Liver (tissue), 9 donors: ENCODE results near the gene KCNK7. TPM values are rescaled to one million over a fixed set of nuclear protein-coding genes. Genes with fewer than 3 reads are reported as not detected.

ENCODE experiments used
- DNase-seq: peaks from one replicate; pipeline ENCODE4 v3.0.0-alpha.2; 2017; ENCODE audit warnings: low spot score
- H3K27ac ChIP-seq, 2 donors: one replicate each; pipeline ENCODE4 v1.7.0; 2013; ENCODE audit warnings: inconsistent platforms in 2 of 2, low read length in 2 of 2, control low read depth in 1 of 2, low read depth in 1 of 2, mild to moderate bottlenecking in 1 of 2
- H3K27me3 ChIP-seq, 4 donors: one replicate each; pipeline versions ENCODE4 v1.6.1 to v1.7.0; 2013; ENCODE audit warnings: low read length in 3 of 4, inconsistent platforms in 1 of 4, mild to moderate bottlenecking in 1 of 4, moderate library complexity in 1 of 4; ENCODE audit not compliant: control insufficient read depth in 4 of 4, insufficient read depth in 4 of 4
- H3K36me3 ChIP-seq, 4 donors: one replicate each; pipeline versions ENCODE4 v1.6.1 to v1.7.0; 2013; ENCODE audit warnings: low read length in 3 of 4, mild to moderate bottlenecking in 3 of 4, low read depth in 1 of 4, moderate library complexity in 1 of 4; ENCODE audit not compliant: control insufficient read depth in 4 of 4, insufficient read depth in 3 of 4
- H3K4me1 ChIP-seq, 4 donors: one replicate each; pipeline versions ENCODE4 v1.6.1 to v1.7.0; 2013; ENCODE audit warnings: low read length in 3 of 4, mild to moderate bottlenecking in 3 of 4, moderate library complexity in 1 of 4; ENCODE audit not compliant: control insufficient read depth in 4 of 4, insufficient read depth in 4 of 4
- H3K4me3 ChIP-seq, 3 donors: one replicate each; pipeline versions ENCODE4 v1.6.1 to v1.7.0; 2013; ENCODE audit warnings: low read length in 3 of 3, control low read depth in 1 of 3, low read depth in 1 of 3, mild to moderate bottlenecking in 1 of 3
- H3K9ac ChIP-seq, 2 donors: one replicate each; pipeline ENCODE4 v1.7.0; 2013; ENCODE audit warnings: low read length in 2 of 2, mild to moderate bottlenecking in 2 of 2, moderate library complexity in 2 of 2, control low read depth in 1 of 2, low read depth in 1 of 2
- H3K9me3 ChIP-seq, 4 donors: one replicate each; pipeline versions ENCODE4 v1.6.1 to v1.7.0; 2013; ENCODE audit warnings: low read length in 3 of 4; ENCODE audit not compliant: control insufficient read depth in 4 of 4
- CTCF ChIP-seq: fragments of 150-350 bp; IDR thresholded peaks from 2 replicates; pipeline ENCODE4 v1.5.1; 2017; ENCODE audit warnings: improper control_type of control experiment, low read depth, low read length; ENCODE audit not compliant: missing input control
- EGR1 ChIP-seq, 2 donors: IDR thresholded peaks; 2 replicates each; pipeline ENCODE4 v1.6.1; 2016 to 2018; ENCODE audit warnings: antibody characterized with exemption in 2 of 2, low read depth in 2 of 2
- FOXA1 ChIP-seq: IDR thresholded peaks from 2 replicates; pipeline ENCODE4 v1.6.1; 2016; ENCODE audit warnings: antibody characterized with exemption
- FOXA2 ChIP-seq: IDR thresholded peaks from 2 replicates; pipeline ENCODE4 v1.6.1; 2016; ENCODE audit warnings: antibody characterized with exemption
- GABPA ChIP-seq, 2 donors: IDR thresholded peaks in 1 of 2; conservative IDR thresholded peaks in 1 of 2; 2 replicates each; pipeline ENCODE4 v1.6.1; 2016; ENCODE audit warnings: antibody characterized with exemption in 2 of 2, mild to moderate bottlenecking in 1 of 2, moderate library complexity in 1 of 2
- HNF4A ChIP-seq, 2 donors: conservative IDR thresholded peaks; 2 replicates each; pipeline ENCODE4 v1.6.1; 2016; ENCODE audit warnings: antibody characterized with exemption in 2 of 2, mild to moderate bottlenecking in 2 of 2
- MAX ChIP-seq: IDR thresholded peaks from 2 replicates; pipeline ENCODE4 v1.6.1; 2016; ENCODE audit warnings: antibody characterized with exemption
- NR2F2 ChIP-seq: IDR thresholded peaks from 2 replicates; pipeline ENCODE4 v1.6.1; 2016; ENCODE audit warnings: antibody characterized with exemption
- RAD21 ChIP-seq, 2 donors: IDR thresholded peaks; 2 replicates each; pipeline ENCODE4 v1.6.1; 2016; ENCODE audit warnings: antibody characterized with exemption in 2 of 2, mild to moderate bottlenecking in 2 of 2
- REST ChIP-seq: IDR thresholded peaks from 2 replicates; pipeline ENCODE4 v1.6.1; 2016; ENCODE audit warnings: antibody characterized with exemption, mild to moderate bottlenecking
- RXRA ChIP-seq, 2 donors: IDR thresholded peaks; 2 replicates each; pipeline ENCODE4 v1.6.1; 2017 to 2018; ENCODE audit warnings: antibody characterized with exemption in 2 of 2, mild to moderate bottlenecking in 1 of 2
- ZBTB33 ChIP-seq: IDR thresholded peaks from 2 replicates; pipeline ENCODE4 v1.6.1; 2016; ENCODE audit warnings: antibody characterized with exemption
- WGBS: extraction: QIAGEN DNeasy Blood & Tissue Kit; methylation state at CpG from one replicate; pipeline ENCODE4 v1.1.7; 2013; 5-methylcytosine and 5-hydroxymethylcytosine counted together
- polyA plus RNA-seq, 2 donors: library from polyadenylated mRNA; stranded (reverse) in 1 of 2; unstranded in 1 of 2; fragments of 200-250 nt in 1 of 2; fragments of >200 nt in 1 of 2; fragmentation: Nextera tagmentation in 1 of 2; extraction: Ambion mirVana in 1 of 2; gene quantifications; one replicate each; pipeline versions ENCODE4 v1.2.1 to v1.2.3, GENCODE V29; 2013 to 2015
- total RNA-seq, 2 donors: library from RNA; depleted of rRNA; stranded (reverse); fragments of >200 nt; gene quantifications; one replicate each; pipeline ENCODE4 v1.2.3, GENCODE V29; 2014
- donor health status: healthy.
- donor health status: healthy.
- donor health status: healthy.
- donor health status: healthy.
- donor health status: healthy.

Gene KCNK7
- total and polyA plus RNA-seq, 4 donors = 0.14 to 0.32 (median 0.24) TPM

- Histone ChIP-seq H3K27ac (peak overlapping the region; percentile 8 to 83), H3K36me3 (peaks cover 8 to 26% (median 15%) of the 10 kb centered on the region in 4 donors), H3K27me3 (no peaks in the 10 kb centered on the region), H3K4me1 (peaks cover 12 to 38% (median 29%) of the 10 kb centered on the region in 4 donors), H3K9me3 (no peaks in the 10 kb centered on the region), H3K9ac (peak overlapping the region; percentile 35 to 56), H3K4me3 (peak overlapping the region; percentile 45 to 92 (median 59))
- WGBS = 57% methylated on average over 10 of the region's 10 CpGs
- no peak for DNase-seq
- TF ChIP-seq EGR1 (IDR thresholded peaks at IDR 0.05; ENCODE audit: low read depth in 2 of 2) (no peak), HNF4A (conservative IDR thresholded peaks at IDR 0.05) (peak; percentile 4 to 52)
Observed at GRCh38 chr11:65616575-65617001, 21.0 kb upstream of the KCNK7 start.

- TF ChIP-seq REST = no peak
- no peak for TF ChIP-seq NR2F2
- TF ChIP-seq CTCF = no peak
- no peak for TF ChIP-seq RAD21 (IDR thresholded peaks at IDR 0.05)
- TF ChIP-seq MAX = no peak
- no peak for TF ChIP-seq ZBTB33
- TF ChIP-seq GABPA (IDR thresholded peaks at IDR 0.05 in 1 of 2, conservative IDR thresholded peaks at IDR 0.05 in 1 of 2) = no peak
- no peak for TF ChIP-seq FOXA2
- TF ChIP-seq RXRA (IDR thresholded peaks at IDR 0.05) = no peak
- TF ChIP-seq EGR1 (IDR thresholded peaks at IDR 0.05; ENCODE audit: low read depth in 2 of 2) = no peak
- TF ChIP-seq FOXA1 = no peak
- H3K27ac ChIP-seq = peak overlapping the region; percentile 33 to 83
- WGBS = 1% methylated on average over 50 of the region's 50 CpGs
- no peaks in the 10 kb centered on the region for H3K9me3 ChIP-seq
- H3K36me3 ChIP-seq = peaks cover 8 to 26% (median 15%) of the 10 kb centered on the region in 4 donors
- peak overlapping the region; percentile 59 to 92 (median 85) for H3K4me3 ChIP-seq
- no peaks in the 10 kb centered on the region for H3K27me3 ChIP-seq
- H3K9ac ChIP-seq = peak overlapping the region; percentile 35 to 56
- peaks cover 15 to 43% (median 34%) of the 10 kb centered on the region in 4 donors for H3K4me1 ChIP-seq
- no peak for DNase-seq
Observed at GRCh38 chr11:65615950-65616574, 20.5 kb upstream of the KCNK7 start.
